Measurements from ENCODE around the gene MED27.

The MED27 gene

GRCh38 chr9:132041798-132042197 lies 37.9 kb downstream of the MED27 start:
- TF ChIP-seq Cebpa-rat (IDR thresholded peaks at IDR 0.05), result no peak
- H4K20me1 ChIP-seq, result peaks cover 30 to 92% (median 70%) of the 10 kb centered on the region in 11 experiments; a peak in 21 of 22 replicates
- peaks cover 20 to 80% (median 73%) of the 10 kb centered on the region in 10 experiments for H3K4me1 ChIP-seq
- no peaks in the 10 kb centered on the region for H3K9me3 ChIP-seq (replicated peaks in 1 of 11)
- no peak overlapping the region; a peak in 1 of 22 replicates for H3K27ac ChIP-seq
- no peaks in the 10 kb centered on the region for H3K27me3 ChIP-seq
- no peak overlapping the region for H3K4me3 ChIP-seq
- H3K9ac ChIP-seq, result no peak overlapping the region
- H3K36me3 ChIP-seq, result peaks cover 0 to 12% (median 0%) of the 10 kb centered on the region in 11 experiments; a peak in 6 of 22 replicates
- peak overlapping the region in 1 of 11 experiments; percentile 2; a peak in 1 of 22 replicates for H3K4me2 ChIP-seq

GRCh38 chr9:132040808-132041207 lies 38.9 kb downstream of the MED27 start:
- no peak for TF ChIP-seq Cebpa-rat (IDR thresholded peaks at IDR 0.05)
- no peak overlapping the region for H3K9ac ChIP-seq
- H3K4me2 ChIP-seq, result peak overlapping the region in 9 of 11 experiments; percentile 6 to 37 (median 24); a peak in 13 of 22 replicates
- H4K20me1 ChIP-seq, result peaks cover 37 to 93% (median 77%) of the 10 kb centered on the region in 11 experiments; a peak in 21 of 22 replicates
- H3K36me3 ChIP-seq, result peaks cover 0 to 12% (median 0%) of the 10 kb centered on the region in 11 experiments; a peak in 6 of 22 replicates
- H3K4me1 ChIP-seq, result peaks cover 13 to 70% (median 64%) of the 10 kb centered on the region in 10 experiments; a peak in 19 of 20 replicates
- no peaks in the 10 kb centered on the region for H3K9me3 ChIP-seq (replicated peaks in 1 of 11)
- H3K27ac ChIP-seq, result no peak overlapping the region
- H3K27me3 ChIP-seq, result no peaks in the 10 kb centered on the region
- H3K4me3 ChIP-seq, result no peak overlapping the region

GRCh38 chr9:132040246-132040645 lies 39.4 kb downstream of the MED27 start:
- Histone ChIP-seq H3K9me3 (replicated peaks in 1 of 11) (no peaks in the 10 kb centered on the region), H3K9ac (no peak overlapping the region), H3K4me1 (peaks cover 13 to 64% (median 58%) of the 10 kb centered on the region in 10 experiments; a peak in 19 of 20 replicates), H3K4me2 (peak overlapping the region in 5 of 11 experiments; percentile 6 to 37 (median 22); a peak in 4 of 22 replicates), H3K4me3 (no peak overlapping the region), H3K27me3 (no peaks in the 10 kb centered on the region), H3K27ac (no peak overlapping the region), H3K36me3 (peaks cover 0 to 12% (median 0%) of the 10 kb centered on the region in 11 experiments; a peak in 5 of 22 replicates), H4K20me1 (peaks cover 42 to 93% (median 81%) of the 10 kb centered on the region in 11 experiments; a peak in 21 of 22 replicates)
- TF ChIP-seq Cebpa-rat (IDR thresholded peaks at IDR 0.05), result no peak

GRCh38 chr9:132039284-132039683 lies 40.4 kb downstream of the MED27 start:
- peaks cover 13 to 55% (median 51%) of the 10 kb centered on the region in 10 experiments; a peak in 19 of 20 replicates for H3K4me1 ChIP-seq
- H3K27me3 ChIP-seq, result no peaks in the 10 kb centered on the region
- TF ChIP-seq Cebpa-rat (IDR thresholded peaks at IDR 0.05), result no peak
- peaks cover 0 to 12% (median 0%) of the 10 kb centered on the region in 11 experiments; a peak in 5 of 22 replicates for H3K36me3 ChIP-seq
- no peak overlapping the region for H3K4me3 ChIP-seq
- peaks cover 46 to 93% (median 86%) of the 10 kb centered on the region in 11 experiments; a peak in 21 of 22 replicates for H4K20me1 ChIP-seq
- no peak overlapping the region for H3K27ac ChIP-seq
- peak overlapping the region in 7 of 11 experiments; percentile 25 to 58 (median 45); a peak in 13 of 22 replicates for H3K4me2 ChIP-seq
- H3K9ac ChIP-seq, result no peak overlapping the region
- H3K9me3 ChIP-seq (replicated peaks in 1 of 11), result no peaks in the 10 kb centered on the region

- Histone ChIP-seq H3K36me3 (peaks cover 0 to 12% (median 0%) of the 10 kb centered on the region in 11 experiments; a peak in 5 of 22 replicates), H3K4me2 (no peak overlapping the region), H3K4me3 (no peak overlapping the region), H3K4me1 (peaks cover 18 to 52% (median 48%) of the 10 kb centered on the region in 10 experiments), H4K20me1 (peaks cover 46 to 98% (median 94%) of the 10 kb centered on the region in 11 experiments; a peak in 21 of 22 replicates), H3K9ac (no peak overlapping the region), H3K9me3 (replicated peaks in 1 of 11) (no peaks in the 10 kb centered on the region), H3K27ac (no peak overlapping the region), H3K27me3 (no peaks in the 10 kb centered on the region)
- TF ChIP-seq Cebpa-rat (IDR thresholded peaks at IDR 0.05), result no peak
Observed at GRCh38 chr9:132037458-132037857, 42.2 kb downstream of the MED27 start.

- no peak for TF ChIP-seq Cebpa-rat (IDR thresholded peaks at IDR 0.05)
- no peaks in the 10 kb centered on the region for H3K9me3 ChIP-seq (replicated peaks in 1 of 11)
- H3K4me3 ChIP-seq, result no peak overlapping the region
- H4K20me1 ChIP-seq, result peaks cover 48 to 98% (median 94%) of the 10 kb centered on the region in 11 experiments; a peak in 21 of 22 replicates
- no peak overlapping the region for H3K4me2 ChIP-seq
- peaks cover 15 to 54% (median 47%) of the 10 kb centered on the region in 10 experiments for H3K4me1 ChIP-seq
- H3K36me3 ChIP-seq, result peaks cover 0 to 8% (median 0%) of the 10 kb centered on the region in 11 experiments; a peak in 4 of 22 replicates
- no peaks in the 10 kb centered on the region for H3K27me3 ChIP-seq
- H3K27ac ChIP-seq, result no peak overlapping the region
- H3K9ac ChIP-seq, result no peak overlapping the region
Observed at GRCh38 chr9:132036521-132036920, 43.1 kb downstream of the MED27 start.

GRCh38 chr9:132035679-132036078 lies 44.0 kb downstream of the MED27 start:
- Histone ChIP-seq H3K27ac (no peak overlapping the region), H4K20me1 (peaks cover 49 to 98% (median 94%) of the 10 kb centered on the region in 11 experiments; a peak in 21 of 22 replicates), H3K9ac (no peak overlapping the region), H3K27me3 (no peaks in the 10 kb centered on the region), H3K36me3 (peaks cover 0 to 6% (median 0%) of the 10 kb centered on the region in 11 experiments; a peak in 4 of 22 replicates), H3K9me3 (replicated peaks in 1 of 11) (no peaks in the 10 kb centered on the region), H3K4me2 (no peak overlapping the region), H3K4me3 (no peak overlapping the region), H3K4me1 (peaks cover 9 to 49% (median 41%) of the 10 kb centered on the region in 10 experiments)
- no peak for TF ChIP-seq Cebpa-rat (IDR thresholded peaks at IDR 0.05)

GRCh38 chr9:132032238-132032950 lies 47.3 kb downstream of the MED27 start:
- Histone ChIP-seq H3K4me3 (no peak overlapping the region), H3K4me1 (peaks cover 7 to 31% (median 24%) of the 10 kb centered on the region in 10 experiments), H3K27me3 (no peaks in the 10 kb centered on the region), H3K9ac (0 out of 22 replicates have a peak overlapping the region, but pooled peaks of 1 of the 11 experiments have one; percentile 0), H3K36me3 (no peaks in the 10 kb centered on the region), H3K9me3 (replicated peaks in 1 of 11) (no peaks in the 10 kb centered on the region), H3K4me2 (peak overlapping the region in 10 of 11 experiments; percentile 12 to 81 (median 70); a peak in 19 of 22 replicates), H4K20me1 (peaks cover 73 to 100% (median 98%) of the 10 kb centered on the region in 11 experiments; a peak in 20 of 22 replicates), H3K27ac (no peak overlapping the region)
- no peak for TF ChIP-seq Cebpa-rat (IDR thresholded peaks at IDR 0.05)

All from BLaER1 treated with 17β-estradiol and CSF1 and Interleukin-3, amounts not matched to agents 10 nM and 100 nM (cell line).